ENCODE results near the gene ELMO1.

DNA sequence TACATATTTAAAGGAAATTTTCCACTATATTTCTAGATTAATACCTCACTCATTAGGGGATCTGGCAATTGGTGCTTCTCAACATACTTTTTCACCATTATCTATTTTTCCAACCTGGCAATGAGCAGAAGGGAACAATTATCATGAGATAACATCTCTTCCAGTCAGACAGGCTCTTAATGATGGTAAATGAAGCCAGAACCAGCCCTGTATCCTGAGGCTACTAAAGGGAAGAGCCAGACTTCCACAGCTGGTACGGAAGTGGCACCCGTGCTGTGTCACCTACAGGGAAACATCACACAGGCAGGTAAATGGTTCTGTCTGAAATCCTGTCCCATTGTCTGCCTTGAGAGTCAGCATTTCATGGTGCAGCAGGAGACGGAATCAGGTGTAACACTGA lies 75.9 kb downstream of the ELMO1 start:
- TF ChIP-seq, protein P1, sequence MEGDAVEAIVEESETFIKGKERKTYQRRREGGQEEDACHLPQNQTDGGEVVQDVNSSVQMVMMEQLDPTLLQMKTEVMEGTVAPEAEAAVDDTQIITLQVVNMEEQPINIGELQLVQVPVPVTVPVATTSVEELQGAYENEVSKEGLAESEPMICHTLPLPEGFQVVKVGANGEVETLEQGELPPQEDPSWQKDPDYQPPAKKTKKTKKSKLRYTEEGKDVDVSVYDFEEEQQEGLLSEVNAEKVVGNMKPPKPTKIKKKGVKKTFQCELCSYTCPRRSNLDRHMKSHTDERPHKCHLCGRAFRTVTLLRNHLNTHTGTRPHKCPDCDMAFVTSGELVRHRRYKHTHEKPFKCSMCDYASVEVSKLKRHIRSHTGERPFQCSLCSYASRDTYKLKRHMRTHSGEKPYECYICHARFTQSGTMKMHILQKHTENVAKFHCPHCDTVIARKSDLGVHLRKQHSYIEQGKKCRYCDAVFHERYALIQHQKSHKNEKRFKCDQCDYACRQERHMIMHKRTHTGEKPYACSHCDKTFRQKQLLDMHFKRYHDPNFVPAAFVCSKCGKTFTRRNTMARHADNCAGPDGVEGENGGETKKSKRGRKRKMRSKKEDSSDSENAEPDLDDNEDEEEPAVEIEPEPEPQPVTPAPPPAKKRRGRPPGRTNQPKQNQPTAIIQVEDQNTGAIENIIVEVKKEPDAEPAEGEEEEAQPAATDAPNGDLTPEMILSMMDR (optimal IDR thresholded peaks at IDR 0.05 in 1 of 3, IDR thresholded peaks at IDR 0.05 in 1 of 3, conservative IDR thresholded peaks at IDR 0.05 in 1 of 3; ENCODE audit: extremely low read depth in 1 of 3, insufficient read depth in 2 of 3, low read length in 3 of 3) = no peak
- no peak for TF ChIP-seq EZH2 (IDR thresholded peaks at IDR 0.05; ENCODE audit: low read length)

Measured in keratinocyte (primary cell).